Suprapubic skin (tissue), 3 donors: ENCODE results near the gene TYW1.
"Not testable (repeated sequence)": the region's sequence is repeated elsewhere in the genome, so short reads cannot be mapped to it uniquely, and the experiment has no call there.

ENCODE experiments used
- CTCF ChIP-seq, 2 donors: fragments of 200-600 bp in 1 of 2; fragments of 450-650 bp in 1 of 2; sonication (generic) in 1 of 2; IDR thresholded peaks; one replicate each; pipeline ENCODE4 v1.5.1; 2016 to 2019; ENCODE audit warnings: antibody characterized with exemption in 2 of 2, mild to moderate bottlenecking in 1 of 2, moderate library complexity in 1 of 2
- POLR2A ChIP-seq, 2 donors: fragments of 450-650 bp; IDR thresholded peaks; one replicate each; pipeline ENCODE4 v1.6.1; 2017; ENCODE audit warnings: antibody characterized with exemption in 2 of 2, mild to moderate bottlenecking in 2 of 2, moderate library complexity in 2 of 2

DNA sequence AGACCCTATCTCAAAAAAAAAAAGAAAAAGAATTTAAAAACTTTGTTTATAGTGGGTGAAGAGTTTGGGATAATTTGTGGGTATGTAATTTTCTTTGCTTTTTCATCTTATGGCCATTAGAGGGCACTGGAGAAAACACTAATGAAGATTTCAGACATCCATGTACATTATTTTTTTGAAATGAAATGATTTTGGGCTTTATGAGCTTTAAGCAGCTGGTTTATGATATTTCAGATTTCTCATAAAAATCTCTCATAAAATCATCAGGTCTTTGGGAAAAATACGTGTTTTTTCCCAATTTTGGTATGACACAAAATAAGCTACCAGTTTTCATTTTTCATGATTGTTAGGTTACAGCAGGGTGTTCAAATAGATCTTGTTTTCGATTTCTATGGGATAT is 44.2 kb downstream of the TYW1 start:
- TF ChIP-seq CTCF, POLR2A (IDR thresholded peaks at IDR 0.05): not testable (repeated sequence)
